ENCODE results near the gene ATF3.

The ATF3 gene

DNA sequence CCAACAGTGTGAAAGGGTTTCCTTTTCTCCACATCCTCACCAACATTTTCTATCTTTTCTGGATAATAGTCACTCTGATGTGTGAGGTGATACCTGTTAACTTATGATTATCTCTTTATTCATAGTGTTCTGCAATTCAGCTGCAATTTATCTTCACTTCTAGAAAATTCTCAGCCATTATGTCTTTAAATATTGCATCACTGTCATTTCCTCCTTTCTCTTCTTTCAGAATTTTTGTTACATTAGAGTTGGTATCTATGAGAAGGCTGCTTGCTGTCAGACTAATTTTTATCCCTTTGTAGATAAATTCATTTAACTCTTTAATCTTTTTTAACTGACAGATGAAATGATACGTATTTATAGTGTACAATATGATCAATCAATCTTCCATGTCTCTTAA lies 30.5 kb upstream of the ATF3 start:
- peak; percentile 58 for FAIRE-seq

DNA sequence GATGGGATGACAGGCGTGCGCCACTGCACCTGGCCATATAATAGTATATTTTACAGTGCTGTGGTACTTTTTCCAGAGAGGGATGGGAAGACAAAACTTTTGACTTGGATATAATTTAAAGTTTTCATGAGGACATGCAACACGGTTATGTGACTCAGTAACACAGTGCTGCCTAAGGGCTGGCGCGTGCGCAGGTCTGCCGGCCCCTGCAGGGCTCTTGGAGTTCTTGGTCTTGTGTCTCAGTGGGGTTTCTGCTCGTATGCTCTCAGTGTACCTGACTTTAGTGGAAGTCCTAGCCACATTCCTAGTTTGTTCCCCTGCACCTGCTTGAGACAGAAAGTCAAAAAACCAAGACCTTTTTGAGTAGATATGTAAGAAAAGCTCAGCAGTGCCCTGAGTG lies 27.5 kb upstream of the ATF3 start:
- FAIRE-seq (no peak), DNase-seq (ENCODE audit: insufficient read length, low spot score) (no peak)
- TF ChIP-seq, protein P1, sequence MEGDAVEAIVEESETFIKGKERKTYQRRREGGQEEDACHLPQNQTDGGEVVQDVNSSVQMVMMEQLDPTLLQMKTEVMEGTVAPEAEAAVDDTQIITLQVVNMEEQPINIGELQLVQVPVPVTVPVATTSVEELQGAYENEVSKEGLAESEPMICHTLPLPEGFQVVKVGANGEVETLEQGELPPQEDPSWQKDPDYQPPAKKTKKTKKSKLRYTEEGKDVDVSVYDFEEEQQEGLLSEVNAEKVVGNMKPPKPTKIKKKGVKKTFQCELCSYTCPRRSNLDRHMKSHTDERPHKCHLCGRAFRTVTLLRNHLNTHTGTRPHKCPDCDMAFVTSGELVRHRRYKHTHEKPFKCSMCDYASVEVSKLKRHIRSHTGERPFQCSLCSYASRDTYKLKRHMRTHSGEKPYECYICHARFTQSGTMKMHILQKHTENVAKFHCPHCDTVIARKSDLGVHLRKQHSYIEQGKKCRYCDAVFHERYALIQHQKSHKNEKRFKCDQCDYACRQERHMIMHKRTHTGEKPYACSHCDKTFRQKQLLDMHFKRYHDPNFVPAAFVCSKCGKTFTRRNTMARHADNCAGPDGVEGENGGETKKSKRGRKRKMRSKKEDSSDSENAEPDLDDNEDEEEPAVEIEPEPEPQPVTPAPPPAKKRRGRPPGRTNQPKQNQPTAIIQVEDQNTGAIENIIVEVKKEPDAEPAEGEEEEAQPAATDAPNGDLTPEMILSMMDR (IDR thresholded peaks at IDR 0.05; ENCODE audit: insufficient read depth, missing control alignments): no peak

More for the DNA sequence above, 30.5 kb upstream of the ATF3 start:
- TF ChIP-seq, protein P1 (IDR thresholded peaks at IDR 0.05; ENCODE audit: insufficient read depth, missing control alignments): no peak
- DNase-seq (ENCODE audit: insufficient read length, low spot score): no peak

DNA sequence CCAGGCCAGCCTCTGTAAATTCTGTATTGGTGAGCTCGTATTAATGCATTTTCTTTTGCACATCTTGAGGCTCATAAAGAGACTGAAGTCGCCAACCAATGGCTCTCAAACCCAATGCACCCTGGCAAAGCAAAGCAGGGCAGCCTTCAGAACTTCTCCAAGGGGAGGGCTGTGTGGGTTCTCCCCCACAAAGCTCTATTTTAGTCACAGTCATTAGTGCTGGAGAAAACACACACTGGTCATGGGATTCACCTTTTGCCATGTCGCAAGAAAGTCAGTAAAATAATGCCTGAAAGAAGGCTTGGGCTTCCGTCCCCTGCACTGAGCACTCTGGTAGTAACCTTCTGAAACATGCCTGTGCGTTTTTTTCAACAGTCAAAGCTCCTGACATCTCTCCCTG lies 26.3 kb upstream of the ATF3 start:
- TF ChIP-seq, protein P1 (IDR thresholded peaks at IDR 0.05; ENCODE audit: insufficient read depth, missing control alignments): no peak
- FAIRE-seq (no peak), DNase-seq (ENCODE audit: insufficient read length, low spot score) (no peak)

DNA sequence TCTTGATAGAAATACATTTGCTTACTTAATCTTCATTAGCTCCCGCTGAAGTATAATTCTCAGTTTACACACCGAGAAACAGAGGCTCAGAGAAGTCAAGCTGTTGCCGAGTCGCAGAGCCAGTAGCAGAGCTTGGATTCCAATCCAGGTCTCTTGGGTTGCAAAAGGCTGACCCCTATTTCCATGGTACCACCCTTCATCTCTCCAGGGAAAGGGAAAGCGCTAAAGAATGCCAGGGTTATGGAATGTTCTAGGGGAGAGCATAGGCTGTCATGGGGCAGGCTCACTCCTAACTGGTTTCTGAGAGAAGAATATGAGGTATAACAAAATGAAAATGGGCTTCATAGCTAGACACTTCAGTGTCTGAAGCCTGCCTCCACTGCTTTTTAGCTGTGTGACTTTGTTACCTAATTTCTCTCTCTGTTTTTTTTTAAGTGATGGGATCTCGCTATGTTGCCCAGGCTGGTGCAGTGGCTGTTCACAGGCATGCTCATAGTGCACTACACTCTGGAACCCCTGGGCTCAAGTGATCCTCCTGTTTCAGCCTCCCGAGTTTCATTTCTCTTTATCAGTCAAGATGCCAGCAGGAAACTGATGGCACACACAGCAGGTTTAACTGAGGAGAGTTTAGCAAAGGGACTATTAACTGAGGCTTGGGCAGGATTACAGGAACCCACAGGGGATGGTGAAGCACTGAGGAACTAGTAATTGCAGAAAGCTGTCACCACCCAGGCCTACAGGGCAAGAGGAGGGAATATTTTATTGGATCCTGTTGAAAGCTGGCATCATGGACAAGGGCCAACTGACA lies 25.5 kb upstream of the ATF3 start:
- DNase-seq (ENCODE audit: insufficient read length, low spot score) (no peak), FAIRE-seq (no peak)
- TF ChIP-seq, protein P1 (IDR thresholded peaks at IDR 0.05; ENCODE audit: insufficient read depth, missing control alignments): no peak

DNA sequence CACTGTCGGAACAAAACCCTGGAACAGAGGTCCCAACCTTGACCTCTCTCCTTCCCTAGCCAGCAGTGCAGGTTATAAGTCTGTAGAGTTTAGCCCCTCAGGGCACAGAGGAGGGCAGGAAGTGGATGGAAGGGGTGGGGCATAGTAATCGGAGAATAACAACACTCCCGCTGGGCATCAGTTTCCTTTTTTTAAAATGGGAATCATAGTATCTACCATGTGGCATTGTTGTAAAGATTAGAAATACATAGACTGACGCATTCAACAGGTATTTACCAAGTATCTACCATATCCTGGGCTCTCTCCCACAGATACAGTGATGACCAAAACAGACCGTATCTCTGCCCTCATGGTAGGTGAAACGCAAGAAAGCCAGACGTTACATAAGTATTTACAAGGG lies 24.9 kb upstream of the ATF3 start:
- FAIRE-seq (no peak), DNase-seq (ENCODE audit: insufficient read length, low spot score) (no peak)
- TF ChIP-seq, protein P1 (IDR thresholded peaks at IDR 0.05; ENCODE audit: insufficient read depth, missing control alignments): no peak

DNA sequence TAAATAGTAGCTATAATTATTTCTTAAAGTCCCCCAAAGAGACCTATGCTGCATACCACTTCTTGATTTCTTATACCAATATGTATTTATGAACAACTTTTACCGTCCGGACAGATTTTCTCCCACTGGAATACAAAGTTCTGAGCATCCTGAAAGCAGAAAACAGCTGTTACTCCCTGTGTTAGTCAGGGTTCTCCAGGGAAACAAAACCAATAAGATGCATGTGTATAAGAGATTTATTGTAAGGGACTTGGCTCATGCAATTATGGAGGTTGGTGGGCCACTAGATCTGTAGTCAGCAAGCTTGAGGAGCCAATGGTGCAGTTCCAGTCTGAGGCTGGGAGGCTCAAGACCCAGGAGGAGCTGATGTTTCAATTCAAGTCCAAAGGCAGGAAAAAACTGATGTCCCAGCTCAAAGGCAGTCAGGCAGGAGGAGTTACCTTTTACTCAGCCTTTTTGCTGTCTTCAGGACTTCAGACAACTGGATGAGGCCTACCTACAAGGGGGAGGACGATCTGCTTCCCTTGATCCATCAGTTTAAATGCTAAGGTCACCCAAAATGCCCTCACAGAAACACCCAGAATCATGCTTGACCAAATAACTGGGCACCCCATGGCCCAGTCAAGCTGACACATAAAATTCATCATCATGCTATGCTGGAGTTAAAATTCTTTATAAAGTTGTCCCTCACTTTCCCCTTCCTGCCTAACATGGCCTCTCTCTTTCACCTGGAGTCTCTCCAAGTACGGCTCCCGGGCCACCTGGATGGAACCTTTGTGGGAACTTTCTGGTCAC lies 24.3 kb upstream of the ATF3 start:
- TF ChIP-seq, protein P1 (IDR thresholded peaks at IDR 0.05; ENCODE audit: insufficient read depth, missing control alignments): no peak
- DNase-seq (ENCODE audit: insufficient read length, low spot score) (no peak), FAIRE-seq (no peak)

DNA sequence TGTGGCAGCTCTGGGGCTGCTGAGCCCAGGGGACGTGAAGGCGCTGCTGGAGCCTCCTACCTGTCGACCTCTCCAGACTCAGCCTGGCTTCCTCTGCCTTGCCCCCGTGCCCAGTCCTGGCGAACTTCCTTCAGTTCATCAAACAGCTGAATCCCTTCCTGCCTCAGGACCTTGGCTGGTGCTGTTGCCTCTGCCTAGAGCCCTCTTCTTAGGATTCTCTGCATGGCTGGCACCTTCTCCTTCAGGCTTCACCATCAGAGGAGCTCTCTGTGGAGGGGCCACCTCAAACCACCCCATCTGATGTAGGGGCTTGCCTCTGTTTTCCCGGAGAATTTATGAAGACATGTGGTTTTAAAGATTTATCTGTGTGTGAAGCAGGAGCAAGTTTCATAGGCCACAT lies 23.4 kb upstream of the ATF3 start:
- TF ChIP-seq, protein P1 (IDR thresholded peaks at IDR 0.05; ENCODE audit: insufficient read depth, missing control alignments): no peak
- DNase-seq (ENCODE audit: insufficient read length, low spot score): no peak
- no peak for FAIRE-seq

Measured in D721Med (cell line).